HG03175 (cell line): Measurements from ENCODE around the gene PFKFB4.
"Not testable (repeated sequence)": the region's sequence is repeated elsewhere in the genome, so short reads cannot be mapped to it uniquely, and the experiment has no call there.

Source experiments
- ATAC-seq: cut with Tn5 transposase; IDR thresholded peaks from one replicate; pipeline ENCODE4 v1.9.1; 2021; ENCODE audit warnings: mild to moderate bottlenecking, moderate library complexity; ENCODE audit not compliant: unreplicated experiment

The PFKFB4 gene

DNA sequence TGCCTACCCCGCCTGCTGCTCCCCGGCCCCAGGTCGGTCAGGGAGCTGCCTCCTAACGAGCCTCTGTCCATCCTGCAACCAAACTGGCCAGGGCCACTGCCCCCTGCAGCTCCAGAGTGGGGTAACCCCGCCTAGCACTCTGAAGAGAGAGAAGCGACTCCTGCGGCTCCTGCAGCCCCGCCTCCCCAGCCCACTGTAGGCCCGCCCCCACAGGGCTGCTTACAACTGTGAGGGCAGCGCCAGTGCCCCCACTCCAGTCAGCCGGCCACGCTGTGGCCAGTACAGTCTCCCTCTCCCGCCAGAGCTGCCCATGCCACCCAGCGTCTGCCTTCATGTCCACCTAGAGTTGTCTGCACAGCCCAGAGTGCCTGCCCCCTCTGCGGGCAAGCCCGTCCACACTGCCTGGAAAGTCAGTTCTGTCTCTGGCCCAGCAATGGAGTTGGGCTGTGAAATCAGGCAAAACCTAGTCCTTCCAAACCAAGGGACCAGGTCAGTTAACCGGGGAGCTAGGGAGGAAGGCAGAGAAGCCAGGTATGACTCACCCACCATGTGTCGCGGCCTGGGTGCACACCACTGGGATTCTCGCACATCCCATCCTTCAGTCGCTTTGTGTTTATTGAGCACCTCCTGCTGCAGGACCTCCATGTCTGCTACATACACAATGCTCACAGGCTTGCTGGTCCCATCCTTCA, 4.6 kb upstream of the PFKFB4 start:
- no peak for ATAC-seq

DNA sequence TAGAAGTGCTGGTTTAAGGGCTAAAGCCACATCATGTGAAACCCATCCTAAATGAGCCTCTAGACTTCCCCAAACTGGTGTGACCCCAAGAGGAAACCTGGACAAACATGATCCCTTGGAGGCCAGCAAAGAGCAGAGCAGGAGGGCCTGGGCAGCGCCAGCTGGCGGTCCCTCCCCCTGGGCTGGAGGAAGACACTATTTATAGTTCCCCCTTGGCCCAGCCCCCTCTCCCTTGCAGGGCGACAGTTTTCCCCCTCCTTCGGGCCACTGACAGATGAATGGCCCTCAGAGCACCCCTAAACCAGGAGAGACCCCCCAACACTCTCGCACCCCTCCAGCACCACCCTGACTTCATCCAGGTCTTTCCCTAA, 4.0 kb upstream of the PFKFB4 start:
- ATAC-seq = no peak

DNA sequence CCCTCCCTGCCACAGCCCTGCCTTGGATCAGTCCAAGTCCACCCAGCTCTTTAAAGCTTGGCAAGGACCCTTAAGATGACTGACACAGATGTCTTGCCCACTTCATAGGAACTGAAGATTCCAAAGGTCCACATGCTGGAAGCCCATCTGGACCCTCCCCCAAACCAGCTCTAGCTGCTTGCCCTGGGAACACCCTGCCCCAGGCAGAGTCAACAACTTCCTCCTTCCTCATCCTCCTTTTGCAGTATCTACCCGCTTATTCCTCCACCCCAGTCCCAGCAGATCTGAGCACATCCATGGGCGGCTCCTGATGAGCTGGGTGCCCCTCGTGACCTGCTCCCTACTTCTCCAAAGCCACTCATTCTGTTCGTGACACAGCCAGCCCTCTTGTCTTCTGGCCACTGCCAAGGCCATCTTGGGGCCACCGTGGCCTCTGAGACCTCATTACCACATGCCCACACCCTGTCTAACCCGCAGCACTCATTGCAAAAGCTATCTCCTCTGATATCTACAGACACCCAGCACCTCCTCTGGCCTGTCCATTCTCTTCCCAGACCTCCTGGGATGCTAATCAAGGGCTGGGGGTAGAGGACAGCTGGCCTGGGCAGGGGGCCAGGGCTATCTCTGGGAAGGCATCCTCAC, 2.0 kb upstream of the PFKFB4 start:
- no peak for ATAC-seq

- no peak for ATAC-seq
Measured at GRCh38 chr3:48555949-48556795, 431 bp downstream of the PFKFB4 start.

DNA sequence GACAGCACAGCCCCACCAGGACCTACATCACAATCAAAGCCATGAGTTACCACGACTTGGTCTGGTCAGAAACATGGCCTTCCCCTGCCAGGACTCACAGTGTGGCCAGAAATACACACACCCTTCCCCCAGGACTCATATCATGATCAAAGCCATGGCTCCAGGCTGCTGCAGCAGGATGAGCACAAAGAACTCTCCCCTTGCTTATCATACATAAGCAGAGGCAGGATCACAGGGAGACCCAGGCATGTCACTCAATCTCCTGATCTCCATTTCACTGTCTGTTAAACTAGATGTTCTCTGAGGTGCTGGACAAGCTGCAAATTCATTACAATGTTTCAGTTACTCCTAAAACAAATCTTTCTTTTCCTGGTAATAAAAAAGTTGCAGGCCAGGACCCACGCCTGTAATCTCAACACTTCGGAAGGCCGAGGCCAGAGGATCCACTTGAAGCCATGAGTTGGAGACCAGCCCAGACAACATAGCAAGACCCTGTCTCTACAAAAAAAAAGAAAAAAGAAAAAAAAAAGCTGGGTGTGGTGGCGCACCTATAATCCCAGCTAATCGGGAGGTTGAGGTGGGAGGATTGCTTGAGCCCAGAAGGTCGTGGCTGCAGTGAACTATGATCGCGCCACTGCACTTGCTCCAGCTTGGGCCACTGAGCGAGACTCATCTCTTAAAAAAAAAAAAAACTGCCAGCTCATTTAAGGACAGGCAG, 1.2 kb downstream of the PFKFB4 start:
- no peak for ATAC-seq

GRCh38 chr3:48553886-48554845, 2.4 kb downstream of the PFKFB4 start:
- ATAC-seq = no peak

DNA sequence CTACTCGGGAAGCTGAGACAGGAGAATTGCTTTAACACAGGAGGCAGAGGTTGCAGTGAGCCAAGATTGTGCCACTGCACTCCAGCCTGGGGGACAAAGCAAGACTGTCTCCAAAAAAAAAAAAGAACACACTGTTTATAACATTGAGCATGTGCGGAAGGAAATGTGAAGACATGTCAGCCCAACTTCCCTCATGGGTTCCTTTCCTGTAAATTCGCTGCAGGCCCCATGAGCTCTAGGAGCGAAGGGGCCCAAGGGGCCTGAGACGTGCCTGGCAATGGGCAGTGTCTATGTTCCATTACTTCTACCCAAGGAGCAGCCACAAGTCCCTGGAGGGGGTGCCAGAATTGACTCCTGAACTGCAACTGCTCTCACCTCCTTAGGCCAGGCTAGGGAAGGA, 3.2 kb downstream of the PFKFB4 start:
- no peak for ATAC-seq

DNA sequence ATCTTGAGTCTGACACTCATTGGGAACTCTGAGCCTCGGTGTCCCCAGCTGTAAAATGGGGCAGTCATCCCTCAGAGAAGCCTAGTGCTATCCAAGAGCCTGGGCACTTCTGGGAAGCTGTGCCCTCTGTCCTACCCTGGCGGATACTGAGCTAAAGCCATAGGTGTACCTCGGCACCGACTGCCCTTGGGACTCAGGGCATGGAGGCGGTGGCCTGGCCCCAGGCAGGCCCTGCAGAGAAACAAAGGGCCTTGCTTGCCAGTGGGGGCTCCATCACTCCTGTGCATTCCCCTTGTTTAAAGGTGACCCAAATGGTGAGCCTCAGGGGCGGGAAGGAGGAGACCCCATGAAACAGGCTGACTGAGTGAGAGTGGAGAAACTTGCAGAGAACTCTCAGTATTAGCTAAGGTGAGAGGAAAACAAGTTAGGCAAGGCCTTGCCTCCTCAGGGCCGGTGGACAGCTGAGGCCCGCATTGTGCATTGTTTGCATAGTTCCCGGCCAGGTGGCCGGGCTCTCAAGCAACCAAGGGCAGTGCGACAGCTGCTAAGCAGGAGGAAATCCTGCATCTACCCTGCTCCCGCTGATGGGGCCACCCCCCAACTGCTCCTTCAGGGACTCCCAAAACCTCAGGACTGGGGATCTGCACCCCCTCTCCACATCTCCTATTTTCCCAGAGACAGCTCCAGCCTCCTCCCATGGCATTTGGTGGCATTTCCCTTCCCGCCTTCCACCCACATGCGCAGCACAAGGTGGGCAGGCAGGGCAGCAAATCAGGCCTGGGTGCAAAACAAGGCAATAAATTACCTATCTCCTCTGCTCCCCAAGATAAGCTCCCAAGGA, 4.3 kb downstream of the PFKFB4 start:
- ATAC-seq = no peak

DNA sequence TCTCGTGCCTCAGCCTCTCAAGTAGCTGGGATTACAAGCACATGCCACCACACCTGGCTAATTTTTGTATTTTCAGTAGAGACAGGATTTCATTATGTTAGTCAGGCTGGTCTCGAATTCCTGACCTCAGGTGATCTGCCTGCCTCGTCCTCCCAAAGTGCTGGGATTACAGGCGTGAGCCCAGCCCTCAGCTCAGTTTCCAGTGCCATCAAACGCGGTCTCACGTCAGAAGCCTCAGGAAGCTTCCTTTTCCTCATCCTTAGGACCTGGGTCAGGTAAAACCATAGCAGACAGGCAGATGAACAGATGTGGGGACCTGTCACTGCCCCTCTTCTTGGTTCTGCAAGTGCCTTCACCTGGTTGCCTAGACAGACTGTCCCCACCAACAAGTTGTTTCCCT, 5.0 kb downstream of the PFKFB4 start:
- not testable (repeated sequence) for ATAC-seq

DNA sequence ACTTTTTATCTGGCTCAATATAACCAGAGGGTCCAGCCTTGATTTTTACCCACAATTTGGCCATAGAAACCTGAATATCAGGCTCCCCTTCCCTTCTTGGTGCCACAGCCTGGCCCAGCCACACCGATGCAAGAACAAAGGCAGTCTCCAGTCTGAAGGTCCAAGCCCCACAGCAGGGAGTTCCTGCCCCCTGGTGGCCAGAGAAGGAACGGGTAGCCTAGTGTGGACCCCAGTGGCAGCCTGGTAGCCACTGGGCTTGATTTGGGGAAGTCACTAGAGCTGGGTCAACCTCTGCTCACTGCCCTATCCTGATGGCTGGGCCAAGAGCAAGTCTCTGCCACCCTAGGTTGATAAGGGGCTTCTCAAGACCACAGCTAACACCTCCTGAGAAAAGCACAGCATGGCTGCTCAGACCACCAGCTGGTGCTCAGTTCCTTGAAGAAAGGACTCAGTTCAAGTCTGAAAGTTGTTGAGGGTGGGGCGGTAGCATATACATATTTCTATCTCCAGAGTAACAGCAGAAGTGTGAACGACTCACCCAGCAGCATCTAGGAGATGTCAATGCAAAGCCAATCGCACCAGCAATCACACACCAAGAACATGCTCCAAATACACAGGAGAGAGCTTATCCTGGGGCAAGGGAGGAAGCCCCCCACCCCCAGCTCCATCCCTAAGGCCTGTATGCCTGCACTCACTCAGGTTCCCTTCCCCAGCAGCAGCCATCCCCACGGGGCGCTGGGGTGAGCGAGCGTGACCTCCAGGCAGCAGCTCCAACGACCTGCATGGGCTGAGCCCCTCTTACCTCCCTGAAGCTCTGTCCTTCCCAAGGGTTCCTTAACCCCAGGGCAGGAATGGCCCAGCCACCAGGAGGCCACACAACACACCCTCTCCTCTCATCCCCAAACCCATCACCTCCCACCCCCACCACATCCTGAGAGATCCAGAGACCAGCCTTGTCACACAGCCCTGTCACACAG, 7.6 kb downstream of the PFKFB4 start:
- peak; percentile 60 for ATAC-seq

- no peak for ATAC-seq
Measured at GRCh38 chr3:48548126-48548525, 8.5 kb downstream of the PFKFB4 start.

GRCh38 chr3:48546203-48546829, 10.3 kb downstream of the PFKFB4 start:
- ATAC-seq = no peak

DNA sequence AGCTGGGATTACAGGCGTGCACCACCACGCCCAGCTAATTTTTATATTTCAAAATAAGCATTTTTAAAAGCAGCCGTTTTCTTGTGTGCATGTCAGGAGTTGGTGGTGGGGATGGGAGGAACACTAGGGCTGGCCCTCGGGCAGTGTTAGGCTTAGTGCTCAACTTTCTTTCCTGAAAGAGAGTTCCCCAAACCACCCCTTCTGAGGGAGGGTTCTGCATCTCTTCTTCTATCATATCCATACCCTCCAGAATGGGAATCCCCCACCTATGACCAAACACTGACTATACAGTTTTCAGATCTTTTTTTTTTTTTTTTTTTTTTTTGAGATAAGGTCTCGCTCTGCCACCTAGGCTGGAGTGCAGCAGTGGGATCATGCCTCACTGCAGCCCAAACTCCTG, 12.5 kb downstream of the PFKFB4 start:
- no peak for ATAC-seq

DNA sequence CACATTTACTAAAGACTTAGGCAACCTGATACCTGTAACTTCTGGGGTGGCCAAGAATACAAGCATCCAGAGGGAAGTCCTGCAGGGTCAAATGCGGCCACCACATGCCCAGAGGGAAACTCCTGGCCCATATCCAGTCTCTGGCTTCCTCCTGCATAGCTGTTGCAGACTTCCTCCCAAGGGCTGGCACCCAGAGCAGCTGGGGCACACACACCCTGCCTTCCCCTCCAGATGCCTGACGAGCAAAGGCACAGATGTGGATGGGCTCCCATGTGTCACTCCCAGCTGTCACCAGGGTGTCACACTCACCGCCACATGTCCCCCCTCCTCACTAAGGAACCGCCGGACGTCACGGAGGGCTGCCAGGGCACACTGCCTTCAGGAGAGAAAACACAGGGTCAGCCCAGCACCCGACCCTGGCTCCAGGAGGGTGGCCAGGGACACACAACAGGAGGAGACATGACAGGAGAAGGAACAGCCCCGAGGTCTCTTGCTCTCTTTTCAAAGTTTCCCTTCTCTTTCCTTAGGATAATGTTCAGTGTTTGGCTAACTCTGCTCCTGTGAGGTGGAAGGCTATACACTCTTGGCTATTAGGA, 13.2 kb downstream of the PFKFB4 start:
- no peak for ATAC-seq

DNA sequence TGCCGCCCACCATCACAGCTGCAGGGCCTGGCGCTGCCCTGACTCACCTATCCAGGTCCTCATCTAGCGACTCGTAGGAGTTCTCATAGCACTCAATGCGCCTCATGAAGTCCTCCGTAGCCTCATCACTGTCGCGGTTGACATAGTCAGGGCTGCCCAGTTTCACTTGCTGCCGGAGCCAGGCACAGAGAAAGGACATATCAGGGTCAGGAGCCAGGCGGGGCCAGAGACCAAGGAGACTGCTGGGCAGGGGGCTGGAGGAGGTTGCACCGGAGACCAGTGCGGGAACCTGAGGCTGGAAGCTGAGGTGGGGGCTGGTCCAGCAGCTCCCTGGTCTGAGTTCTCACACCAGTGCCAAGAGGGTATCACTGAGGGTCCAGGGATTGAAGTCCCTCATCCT, 18.2 kb downstream of the PFKFB4 start:
- no peak for ATAC-seq

DNA sequence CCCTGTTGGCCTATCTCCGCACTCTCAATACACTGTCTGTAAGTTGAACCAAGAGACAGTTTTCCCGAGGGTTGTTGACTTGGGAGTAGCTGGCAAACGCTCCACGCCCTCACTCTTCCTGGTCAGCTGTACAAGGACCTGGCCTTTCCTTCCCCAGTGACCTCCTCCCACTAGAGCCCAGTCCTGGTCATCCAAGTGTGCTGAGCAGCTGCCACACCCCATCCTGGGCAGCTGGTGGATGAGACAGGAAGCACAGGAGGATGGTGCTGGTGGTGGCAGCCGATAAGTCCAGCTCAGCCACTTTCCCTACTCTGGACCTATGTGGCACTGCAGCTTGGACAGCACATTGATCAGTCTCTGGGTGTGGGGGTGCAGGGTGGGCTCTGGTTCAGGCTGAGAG, 19.8 kb downstream of the PFKFB4 start:
- ATAC-seq = no peak

DNA sequence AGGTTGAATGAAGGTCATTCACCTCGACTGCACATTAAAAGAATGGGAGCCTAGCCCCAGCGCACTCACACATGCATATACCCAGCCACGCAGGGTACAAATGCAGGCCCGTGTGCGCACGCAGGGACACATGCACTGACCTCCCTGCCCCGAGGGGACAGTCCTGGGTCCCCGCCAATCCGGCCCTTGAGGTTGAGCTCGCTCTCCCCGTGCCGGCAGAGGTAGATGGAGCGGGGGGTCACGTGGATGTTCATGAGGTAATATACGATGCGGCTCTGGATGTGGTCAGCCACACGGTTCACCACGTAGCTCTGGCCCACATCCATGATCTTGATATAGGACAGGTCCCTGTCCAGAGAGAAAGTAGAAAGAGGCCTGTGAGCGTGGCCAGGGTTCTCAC, 20.5 kb downstream of the PFKFB4 start:
- no peak for ATAC-seq
